Body of pancreas (tissue), 4 donors: ENCODE results near the gene ZNF286A.
"Not testable (repeated sequence)": the region's sequence is repeated elsewhere in the genome, so short reads cannot be mapped to it uniquely, and the experiment has no call there.

Experiments used
- CTCF ChIP-seq, 7 experiments: fragments of 450-650 bp in 4 of 7; fragments of 200-600 bp in 3 of 7; sonication (generic) in 3 of 7; IDR thresholded peaks; one replicate each; pipeline ENCODE4 v1.5.1; 2016 to 2019; ENCODE audit warnings: antibody characterized with exemption in 7 of 7
- POLR2A ChIP-seq, 3 donors: fragments of 450-650 bp; IDR thresholded peaks; one replicate each; pipeline ENCODE4 v1.6.1; 2016; ENCODE audit warnings: antibody characterized with exemption in 3 of 3, mild to moderate bottlenecking in 2 of 3

GRCh38 chr17:15740041-15740440 is 40.5 kb downstream of the ZNF286A start:
- TF ChIP-seq CTCF, POLR2A (IDR thresholded peaks at IDR 0.05): not testable (repeated sequence)
